ENCODE results near the gene TYW1B. TPM values are rescaled to one million over a fixed set of nuclear protein-coding genes. Genes with fewer than 3 reads are reported as not detected.
"Not testable (repeated sequence)": the region's sequence is repeated elsewhere in the genome, so short reads cannot be mapped to it uniquely, and the experiment has no call there.

The TYW1B gene
- total and polyA plus RNA-seq, 5 donors, result 1.3 to 3.2 (median 1.9) TPM

DNA sequence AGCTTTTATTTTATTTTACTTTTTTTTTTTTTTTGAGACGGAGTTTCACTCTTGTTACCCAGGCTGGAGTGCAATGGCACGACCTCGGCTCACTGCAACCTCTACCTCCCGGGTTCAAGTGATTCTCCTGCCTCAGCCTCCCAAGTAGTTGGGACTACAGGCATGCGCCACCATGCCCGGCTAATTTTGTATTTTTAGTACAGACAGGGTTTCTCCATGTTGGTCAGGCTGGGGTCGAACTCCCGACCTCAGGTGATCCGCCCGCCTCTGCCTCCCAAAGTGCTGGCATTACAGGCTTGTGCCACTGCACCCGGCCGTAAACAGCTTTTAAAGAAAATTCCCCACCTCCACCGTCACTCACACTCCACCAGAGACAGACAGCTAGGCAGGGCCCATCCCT lies 19.5 kb downstream of the TYW1B start:
- not testable (repeated sequence) for DNase-seq, ATAC-seq
- 96% methylated on average over 13 of the region's 13 CpGs for WGBS

DNA sequence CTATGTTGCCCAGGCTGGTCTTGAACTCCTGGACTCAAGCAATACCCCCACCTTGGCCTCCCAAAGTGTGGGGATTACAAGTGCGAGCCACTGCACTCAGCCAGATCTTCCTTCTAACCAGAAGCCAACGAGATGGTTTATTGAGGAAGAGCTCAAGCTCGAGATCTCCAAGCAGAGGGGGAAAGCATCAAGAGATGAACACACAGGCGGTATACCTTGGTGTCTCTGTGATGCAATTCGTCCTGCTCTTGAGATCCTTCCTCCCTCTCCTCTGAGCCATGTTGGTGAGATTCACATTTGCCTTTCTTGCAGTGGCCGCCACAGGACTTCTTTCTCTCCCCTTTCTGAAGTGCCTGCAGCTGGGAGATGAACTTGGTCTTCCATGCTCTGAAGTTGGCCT lies 21.1 kb downstream of the TYW1B start:
- DNase-seq; H3K27ac ChIP-seq (ENCODE audit: low read length); H3K27me3 ChIP-seq (ENCODE audit: control insufficient read depth, insufficient read depth); ATAC-seq; intact Hi-C loops (cut with DNase I); H3K9me3 ChIP-seq (ENCODE audit: control insufficient read depth, low read length); H3K4me3 ChIP-seq (ENCODE audit: low read length); H3K4me1 ChIP-seq (ENCODE audit: control insufficient read depth, insufficient read depth, low read length): not testable (repeated sequence)
- WGBS, result 83% methylated on average over 6 of the region's 6 CpGs

More for the DNA sequence above, 19.5 kb downstream of the TYW1B start:
- H3K4me3 ChIP-seq (ENCODE audit: low read length); H3K9me3 ChIP-seq (ENCODE audit: control insufficient read depth, low read length); H3K27me3 ChIP-seq (ENCODE audit: control insufficient read depth, insufficient read depth); H3K27ac ChIP-seq (ENCODE audit: low read length); intact Hi-C loops (cut with DNase I); H3K4me1 ChIP-seq (ENCODE audit: control insufficient read depth, insufficient read depth, low read length): not testable (repeated sequence)

DNA sequence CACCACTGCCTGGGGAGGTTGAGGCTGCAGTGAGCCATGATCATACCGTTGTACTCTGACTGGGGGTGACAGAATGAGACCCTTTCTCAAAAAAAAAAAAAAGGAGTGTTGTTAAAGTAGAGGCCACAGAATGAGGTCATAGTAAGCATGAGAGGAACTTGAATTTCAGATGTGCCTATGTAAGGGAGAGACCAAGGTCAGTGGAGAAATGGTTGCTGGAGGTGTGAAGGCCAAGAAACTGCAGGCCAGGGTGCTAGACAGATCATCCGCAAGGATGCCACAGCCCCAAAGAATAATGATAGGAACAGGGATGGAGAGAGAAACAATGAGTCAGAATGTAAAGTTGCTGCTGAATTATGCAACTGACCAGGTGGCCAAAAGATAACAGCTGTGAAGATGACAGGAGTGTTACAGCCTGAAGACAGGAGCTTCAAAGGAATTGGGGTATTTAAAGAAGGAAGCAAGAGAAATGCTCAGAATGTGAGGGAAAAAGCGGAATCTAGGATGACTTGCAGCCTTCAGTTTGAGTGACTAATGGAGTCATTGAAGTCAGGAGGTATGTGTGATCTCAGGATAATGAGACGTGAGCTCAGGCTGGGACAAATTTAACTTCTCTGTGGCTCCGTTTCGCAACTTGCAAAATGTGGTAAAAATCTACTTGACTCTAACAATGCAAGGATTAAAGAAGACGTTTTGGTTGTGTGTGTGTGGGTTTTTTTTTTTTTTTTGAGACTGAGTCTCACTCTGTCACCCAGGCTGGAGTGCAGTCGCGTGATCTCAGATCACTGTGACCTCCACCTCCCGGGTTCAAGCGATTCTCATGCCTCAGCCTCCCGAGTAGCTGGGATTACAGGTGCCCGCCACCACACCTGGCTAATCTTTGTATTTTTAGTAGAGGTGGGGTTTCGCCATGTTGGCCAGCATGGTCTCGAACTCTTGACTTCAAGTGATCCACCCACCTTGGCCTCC lies 22.2 kb downstream of the TYW1B start:
- no peak for DNase-seq
- WGBS, result 89% methylated on average over 15 of the region's 15 CpGs
- intact Hi-C loops (cut with DNase I), result no loop called here
- H3K4me3 ChIP-seq (ENCODE audit: low read length), result no peak overlapping the region
- ATAC-seq, result no peak
- H3K4me1 ChIP-seq (ENCODE audit: control insufficient read depth, insufficient read depth, low read length), result no peaks in the 10 kb centered on the region
- H3K9me3 ChIP-seq (ENCODE audit: control insufficient read depth, low read length), result no peaks in the 10 kb centered on the region
- H3K27me3 ChIP-seq (ENCODE audit: control insufficient read depth, insufficient read depth), result no peaks in the 10 kb centered on the region
- H3K27ac ChIP-seq (ENCODE audit: low read length), result no peak overlapping the region

DNA sequence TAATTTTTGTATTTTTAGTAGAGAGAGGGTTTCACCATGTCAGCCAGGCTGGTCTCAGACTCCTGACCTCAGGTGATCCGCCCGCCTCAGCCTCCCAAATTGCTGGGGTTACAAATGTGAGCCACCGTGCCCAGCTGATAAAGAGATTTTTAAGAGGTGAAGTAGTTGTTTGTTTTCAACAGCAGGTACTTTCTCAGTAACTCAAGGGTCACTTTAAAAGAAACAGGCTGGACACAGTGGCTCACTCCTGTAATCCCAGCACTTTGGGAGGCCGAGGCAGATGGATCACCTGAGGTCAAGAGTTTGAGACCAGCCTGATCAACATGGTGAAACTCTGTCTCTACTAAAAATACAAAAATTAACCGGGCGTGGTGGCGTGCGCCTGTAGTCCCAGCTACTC lies 24.2 kb downstream of the TYW1B start:
- H3K27ac ChIP-seq (ENCODE audit: low read length); intact Hi-C loops (cut with DNase I); H3K4me1 ChIP-seq (ENCODE audit: control insufficient read depth, insufficient read depth, low read length); H3K27me3 ChIP-seq (ENCODE audit: control insufficient read depth, insufficient read depth); ATAC-seq; H3K4me3 ChIP-seq (ENCODE audit: low read length); DNase-seq; H3K9me3 ChIP-seq (ENCODE audit: control insufficient read depth, low read length): not testable (repeated sequence)
- 94% methylated on average over 8 of the region's 8 CpGs for WGBS

DNA sequence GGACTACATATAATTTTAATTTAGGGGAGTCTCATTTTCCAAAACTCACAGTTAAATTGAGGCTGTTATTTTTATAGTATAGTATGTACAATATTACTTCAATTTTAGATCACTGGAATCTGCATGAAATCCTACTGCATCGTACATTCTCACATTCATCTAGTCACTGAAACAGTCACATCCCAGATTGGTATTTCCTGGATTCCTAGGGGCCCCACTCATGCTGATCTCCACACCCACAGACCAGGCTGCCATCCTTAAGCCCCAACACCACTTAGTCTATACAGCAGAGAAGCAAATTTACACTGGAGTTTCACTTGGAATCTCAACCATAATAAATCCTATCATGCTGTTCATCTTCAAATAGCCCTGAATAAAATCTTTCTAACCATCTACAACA lies 26.4 kb downstream of the TYW1B start:
- intact Hi-C loops (cut with DNase I); H3K27ac ChIP-seq (ENCODE audit: low read length); DNase-seq; ATAC-seq; H3K4me1 ChIP-seq (ENCODE audit: control insufficient read depth, insufficient read depth, low read length); H3K4me3 ChIP-seq (ENCODE audit: low read length); H3K9me3 ChIP-seq (ENCODE audit: control insufficient read depth, low read length); H3K27me3 ChIP-seq (ENCODE audit: control insufficient read depth, insufficient read depth): not testable (repeated sequence)
- WGBS, result 30% methylated on average over 1 of the region's 1 CpG

DNA sequence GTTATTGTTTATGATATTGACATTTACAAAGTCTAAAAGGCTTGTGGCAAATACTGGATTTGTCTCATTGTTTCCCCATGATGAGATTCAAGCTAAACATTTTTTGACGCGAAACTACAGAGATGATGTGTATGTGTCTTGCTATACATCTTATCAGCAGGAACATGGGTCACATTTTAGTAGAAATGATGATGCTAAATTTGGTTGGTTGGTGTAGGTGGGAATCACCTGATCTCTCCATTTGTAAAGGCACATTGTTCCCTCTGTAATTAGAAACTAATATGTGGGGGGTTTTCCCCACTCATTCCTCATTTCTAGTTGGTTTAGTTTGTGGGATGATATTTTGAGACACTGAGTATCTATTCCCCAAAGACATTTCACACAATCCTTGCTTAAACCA lies 32.6 kb downstream of the TYW1B start:
- H3K4me3 ChIP-seq (ENCODE audit: low read length); intact Hi-C loops (cut with DNase I); H3K27ac ChIP-seq (ENCODE audit: low read length); ATAC-seq; H3K9me3 ChIP-seq (ENCODE audit: control insufficient read depth, low read length); H3K4me1 ChIP-seq (ENCODE audit: control insufficient read depth, insufficient read depth, low read length); H3K27me3 ChIP-seq (ENCODE audit: control insufficient read depth, insufficient read depth); DNase-seq: not testable (repeated sequence)
- 94% methylated on average over 2 of the region's 2 CpGs for WGBS

DNA sequence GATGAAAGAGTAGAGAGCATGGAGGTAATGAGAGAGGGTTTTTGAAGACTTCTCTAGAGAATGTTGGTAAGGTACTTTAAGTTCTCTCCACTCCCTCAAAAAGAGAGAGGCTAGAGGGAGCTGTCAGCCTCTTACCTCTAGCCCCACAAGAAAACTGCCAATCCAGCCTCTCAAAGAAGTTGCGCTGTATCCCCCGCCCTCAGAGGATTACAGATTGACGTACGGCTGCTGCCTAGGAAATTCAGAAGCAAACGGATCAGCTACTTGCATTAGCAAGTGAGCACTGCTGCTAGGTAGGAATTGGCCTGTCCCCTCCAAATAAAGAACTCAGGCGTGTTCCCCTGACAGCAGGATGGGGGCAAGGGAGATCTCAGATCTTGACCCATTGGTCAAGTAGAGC lies 34.2 kb downstream of the TYW1B start:
- intact Hi-C loops (cut with DNase I), result no loop called here
- Histone ChIP-seq H3K27ac (ENCODE audit: low read length) (no peak overlapping the region), H3K27me3 (ENCODE audit: control insufficient read depth, insufficient read depth) (no peaks in the 10 kb centered on the region), H3K4me3 (ENCODE audit: low read length) (no peak overlapping the region), H3K9me3 (ENCODE audit: control insufficient read depth, low read length) (no peaks in the 10 kb centered on the region), H3K4me1 (ENCODE audit: control insufficient read depth, insufficient read depth, low read length) (no peaks in the 10 kb centered on the region)
- ATAC-seq (no peak), DNase-seq (no peak)
- 90% methylated on average over 6 of the region's 6 CpGs for WGBS

DNA sequence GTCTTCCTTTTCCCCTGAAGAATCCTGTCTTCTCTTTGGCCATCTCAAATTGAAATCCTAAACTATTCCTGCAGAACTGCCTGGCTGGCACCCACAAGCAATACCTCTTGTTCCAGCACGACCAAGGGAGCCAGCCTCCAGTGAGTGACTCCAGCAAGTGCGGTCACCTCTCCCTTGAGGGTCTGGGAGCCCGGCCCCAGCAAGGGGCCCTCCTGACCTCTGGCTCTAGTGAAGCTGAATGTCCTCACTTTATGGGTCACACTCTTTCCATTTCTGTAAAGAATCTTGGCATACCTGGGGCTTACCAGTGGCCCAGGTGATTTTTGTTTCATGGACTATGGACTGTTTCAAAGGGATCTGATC lies 37.3 kb downstream of the TYW1B start:
- H3K9me3 ChIP-seq (ENCODE audit: control insufficient read depth, low read length); H3K27ac ChIP-seq (ENCODE audit: low read length): not testable (repeated sequence)

DNA sequence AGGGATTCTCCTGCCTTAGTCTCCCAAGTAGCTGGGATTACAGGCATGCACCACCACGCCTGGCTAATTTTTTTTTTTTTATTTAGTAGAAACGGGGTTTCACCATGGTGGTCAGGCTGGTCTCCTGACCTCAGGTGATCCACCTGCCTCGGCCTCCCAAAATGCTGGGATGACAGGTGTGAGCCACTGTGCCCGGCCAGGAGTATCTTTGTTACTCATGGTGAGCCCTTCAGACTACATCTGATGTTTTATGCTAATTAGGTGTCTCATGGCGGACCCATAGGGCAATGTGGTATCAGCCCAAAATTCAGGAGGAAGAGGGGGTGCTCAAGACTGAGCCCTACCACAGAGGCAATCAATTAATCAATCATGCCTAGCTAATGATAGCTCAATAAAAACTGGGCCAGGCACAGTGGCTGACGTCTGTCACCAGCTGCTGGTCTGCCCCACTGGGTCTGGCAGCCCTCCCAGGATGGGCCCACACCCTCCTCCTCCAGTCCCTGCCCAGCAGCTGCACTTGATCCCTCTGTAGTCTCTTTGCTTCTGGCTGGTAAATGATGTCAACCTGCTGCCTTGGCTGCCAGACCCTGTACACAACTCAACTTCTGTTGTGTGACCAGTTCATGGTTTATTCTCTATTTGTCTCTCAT lies 37.8 kb downstream of the TYW1B start:
- H3K4me1 ChIP-seq (ENCODE audit: control insufficient read depth, insufficient read depth, low read length); intact Hi-C loops (cut with DNase I); H3K27me3 ChIP-seq (ENCODE audit: control insufficient read depth, insufficient read depth); H3K4me3 ChIP-seq (ENCODE audit: low read length); H3K27ac ChIP-seq (ENCODE audit: low read length); H3K9me3 ChIP-seq (ENCODE audit: control insufficient read depth, low read length): not testable (repeated sequence)
- DNase-seq (peak; percentile 17 to 67 (median 60)), ATAC-seq (peak; percentile 87 to 92)
- WGBS, result 80% methylated on average over 6 of the region's 6 CpGs

More for the DNA sequence above, 37.3 kb downstream of the TYW1B start:
- H3K4me3 ChIP-seq (ENCODE audit: low read length); H3K27me3 ChIP-seq (ENCODE audit: control insufficient read depth, insufficient read depth); H3K4me1 ChIP-seq (ENCODE audit: control insufficient read depth, insufficient read depth, low read length); DNase-seq; intact Hi-C loops (cut with DNase I): not testable (repeated sequence)
- WGBS, result 77% methylated on average over 2 of the region's 3 CpGs
- peak; percentile 13 to 27 for ATAC-seq

DNA sequence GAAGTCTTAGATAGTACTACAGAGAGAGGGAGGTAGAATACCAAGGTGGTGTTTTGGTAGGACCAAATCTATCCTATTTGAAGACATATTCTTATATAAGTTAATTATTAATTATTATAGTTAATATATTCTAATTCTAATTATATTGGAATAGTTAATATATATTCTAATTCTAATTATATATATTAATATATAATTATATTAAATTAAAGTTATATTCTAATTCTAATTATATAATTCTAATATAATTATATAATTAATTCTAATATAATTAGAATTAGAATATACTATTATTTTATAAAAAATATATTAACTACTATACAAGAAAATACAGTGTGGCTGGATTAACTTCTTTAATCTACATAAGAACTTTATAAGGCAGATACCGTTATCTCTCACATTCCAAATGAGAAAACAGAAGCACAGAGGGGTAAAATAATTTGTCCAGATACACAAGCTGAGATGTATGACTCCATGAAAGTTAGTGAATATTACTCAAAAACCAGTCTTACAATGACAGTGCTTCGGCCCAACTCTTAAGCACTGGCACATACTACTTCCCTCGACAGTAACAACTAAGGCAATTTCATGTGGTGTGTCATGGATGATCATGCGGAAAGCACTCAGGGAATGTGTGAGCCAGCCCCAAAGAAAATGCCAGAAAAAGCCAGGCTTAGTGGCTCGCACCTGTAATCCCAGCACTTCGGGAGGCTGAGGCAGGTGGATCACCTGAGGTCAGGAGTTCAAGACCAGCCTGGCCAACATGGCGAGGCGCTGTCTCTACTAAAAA lies 42.6 kb downstream of the TYW1B start:
- ATAC-seq (no peak), DNase-seq (no peak)
- Histone ChIP-seq H3K4me1 (ENCODE audit: control insufficient read depth, insufficient read depth, low read length) (no peaks in the 10 kb centered on the region), H3K4me3 (ENCODE audit: low read length) (no peak overlapping the region), H3K9me3 (ENCODE audit: control insufficient read depth, low read length) (no peaks in the 10 kb centered on the region), H3K27ac (ENCODE audit: low read length) (no peak overlapping the region), H3K27me3 (ENCODE audit: control insufficient read depth, insufficient read depth) (no peaks in the 10 kb centered on the region)
- intact Hi-C loops (cut with DNase I), result no loop called here
- 92% methylated on average over 8 of the region's 8 CpGs for WGBS

Data from right cardiac atrium (tissue), 5 donors.